ENCODE results near the gene FUCA1. TPM values are rescaled to one million over a fixed set of nuclear protein-coding genes. Genes with fewer than 3 reads are reported as not detected.

FUCA1 gene
- total RNA-seq, 1 experiment from 2014 or later = 20.7 TPM

DNA sequence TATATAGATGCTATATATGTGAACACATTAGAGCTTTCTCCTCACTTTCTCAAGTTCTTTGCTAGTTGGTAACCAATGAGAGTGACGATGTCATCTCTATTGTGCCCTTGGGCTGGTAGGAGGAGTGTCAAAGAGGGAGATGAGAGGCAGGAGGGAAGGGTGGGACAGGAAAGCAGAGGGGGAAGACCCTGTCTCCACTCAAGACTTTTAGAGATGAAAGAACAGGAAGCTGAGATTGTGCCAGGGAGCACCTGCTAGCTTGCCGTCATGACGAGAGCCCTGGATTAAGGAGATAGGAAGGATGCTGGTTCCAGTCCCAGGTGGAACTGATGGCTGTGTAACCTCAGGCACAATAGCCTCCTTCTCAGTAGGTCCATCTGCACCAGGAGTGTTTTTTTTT is 28.4 kb upstream of the FUCA1 start (continued):
- TF ChIP-seq, protein P1, sequence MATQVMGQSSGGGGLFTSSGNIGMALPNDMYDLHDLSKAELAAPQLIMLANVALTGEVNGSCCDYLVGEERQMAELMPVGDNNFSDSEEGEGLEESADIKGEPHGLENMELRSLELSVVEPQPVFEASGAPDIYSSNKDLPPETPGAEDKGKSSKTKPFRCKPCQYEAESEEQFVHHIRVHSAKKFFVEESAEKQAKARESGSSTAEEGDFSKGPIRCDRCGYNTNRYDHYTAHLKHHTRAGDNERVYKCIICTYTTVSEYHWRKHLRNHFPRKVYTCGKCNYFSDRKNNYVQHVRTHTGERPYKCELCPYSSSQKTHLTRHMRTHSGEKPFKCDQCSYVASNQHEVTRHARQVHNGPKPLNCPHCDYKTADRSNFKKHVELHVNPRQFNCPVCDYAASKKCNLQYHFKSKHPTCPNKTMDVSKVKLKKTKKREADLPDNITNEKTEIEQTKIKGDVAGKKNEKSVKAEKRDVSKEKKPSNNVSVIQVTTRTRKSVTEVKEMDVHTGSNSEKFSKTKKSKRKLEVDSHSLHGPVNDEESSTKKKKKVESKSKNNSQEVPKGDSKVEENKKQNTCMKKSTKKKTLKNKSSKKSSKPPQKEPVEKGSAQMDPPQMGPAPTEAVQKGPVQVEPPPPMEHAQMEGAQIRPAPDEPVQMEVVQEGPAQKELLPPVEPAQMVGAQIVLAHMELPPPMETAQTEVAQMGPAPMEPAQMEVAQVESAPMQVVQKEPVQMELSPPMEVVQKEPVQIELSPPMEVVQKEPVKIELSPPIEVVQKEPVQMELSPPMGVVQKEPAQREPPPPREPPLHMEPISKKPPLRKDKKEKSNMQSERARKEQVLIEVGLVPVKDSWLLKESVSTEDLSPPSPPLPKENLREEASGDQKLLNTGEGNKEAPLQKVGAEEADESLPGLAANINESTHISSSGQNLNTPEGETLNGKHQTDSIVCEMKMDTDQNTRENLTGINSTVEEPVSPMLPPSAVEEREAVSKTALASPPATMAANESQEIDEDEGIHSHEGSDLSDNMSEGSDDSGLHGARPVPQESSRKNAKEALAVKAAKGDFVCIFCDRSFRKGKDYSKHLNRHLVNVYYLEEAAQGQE (IDR thresholded peaks at IDR 0.05; ENCODE audit: low read depth) = no peak

DNA sequence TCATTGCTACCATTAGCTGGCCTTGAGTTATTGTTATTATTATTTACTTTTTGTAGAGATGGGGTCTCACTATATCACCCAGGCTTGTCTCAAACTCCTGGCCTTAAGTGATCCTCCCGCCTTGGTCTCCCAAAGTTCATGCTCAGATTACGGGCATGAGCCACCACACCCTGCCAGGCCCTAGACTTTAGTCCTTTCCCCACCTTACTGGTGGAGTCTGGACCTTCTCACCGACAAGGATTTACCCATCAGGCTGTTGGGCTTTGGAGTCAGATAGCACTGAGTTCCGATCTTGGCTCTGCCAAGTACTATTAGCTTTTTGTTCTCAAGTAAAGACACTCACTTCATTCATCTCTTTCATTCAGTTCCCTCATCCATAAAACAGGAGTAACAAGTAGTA is 27.9 kb upstream of the FUCA1 start:
- Histone ChIP-seq H4K20me1 (ENCODE audit: insufficient read depth) (no peaks in the 10 kb centered on the region), H3K36me3 (ENCODE audit: control insufficient read depth in 1 of 2, insufficient read depth in 2 of 2, low read length in 2 of 2) (no peaks in the 10 kb centered on the region), H2AFZ (ENCODE audit: low read depth, low read length, poor library complexity, severe bottlenecking) (no peak overlapping the region), H3K4me1 (ENCODE audit: control insufficient read depth in 1 of 2, insufficient read depth in 2 of 2, low read length in 2 of 2) (no peaks in the 10 kb centered on the region; a peak in 1 of 4 replicates), H3K27ac (ENCODE audit: low read depth, low read length) (no peak overlapping the region), H3K4me3 (replicated peaks in 1 of 2; ENCODE audit: low read depth in 1 of 2, low read length in 2 of 2) (no peak overlapping the region), H3K9me2 (ENCODE audit: insufficient read depth) (no peaks in the 10 kb centered on the region), H3K27me3 (ENCODE audit: insufficient read depth, low read length) (no peaks in the 10 kb centered on the region), H3K9ac (ENCODE audit: low read length) (no peak overlapping the region), H3K4me2 (ENCODE audit: low read length) (no peak overlapping the region), H3K79me2 (ENCODE audit: insufficient read depth, low read length) (no peaks in the 10 kb centered on the region), H3K9me3 (ENCODE audit: control insufficient read depth in 1 of 2, insufficient read depth in 1 of 2, low read depth in 1 of 2, low read length in 2 of 2) (no peaks in the 10 kb centered on the region)
- BruUV-seq (replicated peaks) = no TSS peak
- no peak for DNase-seq (ENCODE audit: low read depth, low spot score)
- no peak for ATAC-seq
- ChIA-PET POLR2A (no interaction called here), RAD21 (ENCODE audit: low non-redundant PET in 1 of 2, low total read pairs in 2 of 2, uncharacterized antibody in 2 of 2, unreplicated experiment in 2 of 2) (no interaction called here), CTCF (no interaction called here)
- intact Hi-C loops (cut with micrococcal nuclease) = no loop called here
- TF ChIP-seq TCF7L2 (IDR thresholded peaks at IDR 0.05; ENCODE audit: borderline replicate concordance, extremely low read depth, insufficient read depth, insufficient read length) = no peak
- no peak for TF ChIP-seq CBX3 (IDR thresholded peaks at IDR 0.05; ENCODE audit: low read depth)
- no peak for TF ChIP-seq RAD21 (IDR thresholded peaks at IDR 0.05; ENCODE audit: low read depth)
- no peak for TF ChIP-seq ZNF274 (IDR thresholded peaks at IDR 0.05; ENCODE audit: low read depth, low read length)
- TF ChIP-seq FOSL1 (IDR thresholded peaks at IDR 0.05; ENCODE audit: low read depth) = no peak
- no peak for TF ChIP-seq EZH2phosphoT487 (IDR thresholded peaks at IDR 0.05; ENCODE audit: borderline replicate concordance)
- no peak for TF ChIP-seq YY1 (IDR thresholded peaks at IDR 0.05; ENCODE audit: extremely low read depth, insufficient replicate concordance, low read depth, low read length)
- TF ChIP-seq SRF (IDR thresholded peaks at IDR 0.05; ENCODE audit: low read depth) = no peak
- TF ChIP-seq ELF1 (IDR thresholded peaks at IDR 0.05; ENCODE audit: borderline replicate concordance, low read depth) = no peak
- TF ChIP-seq POLR2A (IDR thresholded peaks at IDR 0.05; ENCODE audit: borderline replicate concordance, extremely low read depth, insufficient read depth, insufficient read length) = no peak
- no peak for TF ChIP-seq JUND (IDR thresholded peaks at IDR 0.05)
- TF ChIP-seq SIN3A (IDR thresholded peaks at IDR 0.05; ENCODE audit: low read depth) = no peak
- TF ChIP-seq ZFX (IDR thresholded peaks at IDR 0.05) = no peak
- TF ChIP-seq, protein P2, sequence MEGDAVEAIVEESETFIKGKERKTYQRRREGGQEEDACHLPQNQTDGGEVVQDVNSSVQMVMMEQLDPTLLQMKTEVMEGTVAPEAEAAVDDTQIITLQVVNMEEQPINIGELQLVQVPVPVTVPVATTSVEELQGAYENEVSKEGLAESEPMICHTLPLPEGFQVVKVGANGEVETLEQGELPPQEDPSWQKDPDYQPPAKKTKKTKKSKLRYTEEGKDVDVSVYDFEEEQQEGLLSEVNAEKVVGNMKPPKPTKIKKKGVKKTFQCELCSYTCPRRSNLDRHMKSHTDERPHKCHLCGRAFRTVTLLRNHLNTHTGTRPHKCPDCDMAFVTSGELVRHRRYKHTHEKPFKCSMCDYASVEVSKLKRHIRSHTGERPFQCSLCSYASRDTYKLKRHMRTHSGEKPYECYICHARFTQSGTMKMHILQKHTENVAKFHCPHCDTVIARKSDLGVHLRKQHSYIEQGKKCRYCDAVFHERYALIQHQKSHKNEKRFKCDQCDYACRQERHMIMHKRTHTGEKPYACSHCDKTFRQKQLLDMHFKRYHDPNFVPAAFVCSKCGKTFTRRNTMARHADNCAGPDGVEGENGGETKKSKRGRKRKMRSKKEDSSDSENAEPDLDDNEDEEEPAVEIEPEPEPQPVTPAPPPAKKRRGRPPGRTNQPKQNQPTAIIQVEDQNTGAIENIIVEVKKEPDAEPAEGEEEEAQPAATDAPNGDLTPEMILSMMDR (IDR thresholded peaks at IDR 0.05 in 2 of 3, conservative IDR thresholded peaks at IDR 0.05 in 1 of 3; ENCODE audit: borderline replicate concordance in 1 of 3, insufficient read depth in 1 of 3, low read depth in 2 of 3, low read length in 2 of 3) = no peak
- no peak for TF ChIP-seq EGR1 (IDR thresholded peaks at IDR 0.05; ENCODE audit: low read depth)
- no peak for TF ChIP-seq CEBPB (IDR thresholded peaks at IDR 0.05; ENCODE audit: low read depth)
- TF ChIP-seq, protein P3, sequence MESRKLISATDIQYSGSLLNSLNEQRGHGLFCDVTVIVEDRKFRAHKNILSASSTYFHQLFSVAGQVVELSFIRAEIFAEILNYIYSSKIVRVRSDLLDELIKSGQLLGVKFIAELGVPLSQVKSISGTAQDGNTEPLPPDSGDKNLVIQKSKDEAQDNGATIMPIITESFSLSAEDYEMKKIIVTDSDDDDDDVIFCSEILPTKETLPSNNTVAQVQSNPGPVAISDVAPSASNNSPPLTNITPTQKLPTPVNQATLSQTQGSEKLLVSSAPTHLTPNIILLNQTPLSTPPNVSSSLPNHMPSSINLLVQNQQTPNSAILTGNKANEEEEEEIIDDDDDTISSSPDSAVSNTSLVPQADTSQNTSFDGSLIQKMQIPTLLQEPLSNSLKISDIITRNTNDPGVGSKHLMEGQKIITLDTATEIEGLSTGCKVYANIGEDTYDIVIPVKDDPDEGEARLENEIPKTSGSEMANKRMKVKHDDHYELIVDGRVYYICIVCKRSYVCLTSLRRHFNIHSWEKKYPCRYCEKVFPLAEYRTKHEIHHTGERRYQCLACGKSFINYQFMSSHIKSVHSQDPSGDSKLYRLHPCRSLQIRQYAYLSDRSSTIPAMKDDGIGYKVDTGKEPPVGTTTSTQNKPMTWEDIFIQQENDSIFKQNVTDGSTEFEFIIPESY (IDR thresholded peaks at IDR 0.05; ENCODE audit: extremely low read depth, insufficient replicate concordance, low read length) = no peak
- TF ChIP-seq POLR2AphosphoS5 (IDR thresholded peaks at IDR 0.05; ENCODE audit: low read depth, low read length) = no peak

Measured in HCT116 (cell line).